ENCODE results near the gene TACC2.
A peak's percentile ranks its signal among the peaks of the same experiment; 100 is the strongest.

The TACC2 gene

GRCh38 chr10:122295451-122295809 is 306.5 kb downstream of the TACC2 start:
- no peak for DNase-seq (ENCODE audit: low spot score)

- DNase-seq (ENCODE audit: low spot score) = no peak
These were observed 307.6 kb downstream of the TACC2 start for GRCh38 chr10:122296363-122297120.

GRCh38 chr10:122297583-122297982 is 308.6 kb downstream of the TACC2 start:
- DNase-seq (ENCODE audit: low spot score) = no peak

DNA sequence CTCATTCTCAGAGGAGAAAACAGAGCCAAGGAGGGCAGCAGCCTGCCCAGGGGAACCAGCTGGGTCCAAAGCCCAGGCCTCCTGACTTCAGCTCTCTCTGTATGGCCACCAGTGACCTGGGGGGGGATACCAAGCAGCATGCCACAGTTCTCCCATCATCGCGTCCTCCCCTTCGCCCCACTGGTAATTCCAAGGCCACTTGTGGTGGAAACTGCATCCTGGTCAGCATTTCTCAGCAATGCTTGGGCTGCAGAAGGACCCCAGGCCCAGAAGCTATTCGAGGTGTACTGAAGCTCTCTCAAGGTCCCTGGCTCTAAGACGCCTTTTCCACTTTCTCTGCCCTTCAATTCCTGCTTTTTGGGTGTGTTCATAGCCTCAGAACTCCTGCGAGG is 309.2 kb downstream of the TACC2 start:
- DNase-seq (ENCODE audit: low spot score) = no peak

GRCh38 chr10:122298598-122299301 is 309.8 kb downstream of the TACC2 start:
- peak; percentile 85 for DNase-seq (ENCODE audit: low spot score)

DNA sequence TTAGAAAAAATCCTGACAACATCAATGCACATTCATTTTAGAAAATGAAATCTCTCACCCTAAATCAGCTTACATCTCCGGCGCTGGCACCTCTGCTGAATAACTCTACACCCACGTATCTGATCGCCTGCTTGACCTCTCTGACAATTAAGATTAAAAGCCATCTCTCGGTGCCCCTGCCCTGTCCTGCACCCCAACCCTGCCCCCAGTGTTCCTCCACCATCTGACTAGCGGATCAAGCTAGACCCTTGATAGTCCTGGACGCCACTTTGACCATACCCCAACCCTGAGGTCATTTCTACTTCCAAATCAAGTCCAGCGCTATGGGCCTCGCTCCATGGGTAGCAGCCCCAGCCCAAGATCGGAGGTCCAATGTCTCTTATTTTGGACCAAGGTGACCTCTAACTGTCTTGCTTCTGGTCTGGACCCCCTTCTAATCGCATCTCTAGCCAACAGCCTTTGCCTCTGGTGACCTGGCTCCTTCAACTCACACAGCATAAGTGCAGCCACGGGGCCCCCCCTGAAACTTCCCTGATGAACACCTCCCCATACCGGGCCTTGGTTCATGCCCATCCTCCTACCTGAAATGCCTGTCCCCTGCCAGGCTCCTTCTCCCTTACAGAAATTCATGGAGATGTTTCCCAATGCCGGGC is 310.6 kb downstream of the TACC2 start:
- no peak for DNase-seq (ENCODE audit: low spot score)

- DNase-seq (ENCODE audit: low spot score) = no peak
These were observed 312.3 kb downstream of the TACC2 start for GRCh38 chr10:122301055-122301810.

DNA sequence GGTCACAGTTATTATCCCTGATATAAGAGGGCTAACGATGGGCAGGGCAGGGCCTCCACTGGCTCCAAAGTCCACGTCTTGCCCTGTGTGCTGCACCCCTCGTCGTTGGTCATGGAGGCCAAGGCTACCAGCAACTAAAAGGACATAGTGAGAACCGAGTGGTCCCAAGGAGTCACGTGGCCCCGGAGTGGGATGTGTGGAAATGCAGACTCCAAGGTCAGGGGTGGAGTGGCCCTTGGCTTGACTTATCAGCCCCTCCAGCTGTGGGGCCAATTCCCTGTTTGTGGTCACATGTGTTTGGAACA is 312.8 kb downstream of the TACC2 start:
- DNase-seq (ENCODE audit: low spot score) = no peak

DNA sequence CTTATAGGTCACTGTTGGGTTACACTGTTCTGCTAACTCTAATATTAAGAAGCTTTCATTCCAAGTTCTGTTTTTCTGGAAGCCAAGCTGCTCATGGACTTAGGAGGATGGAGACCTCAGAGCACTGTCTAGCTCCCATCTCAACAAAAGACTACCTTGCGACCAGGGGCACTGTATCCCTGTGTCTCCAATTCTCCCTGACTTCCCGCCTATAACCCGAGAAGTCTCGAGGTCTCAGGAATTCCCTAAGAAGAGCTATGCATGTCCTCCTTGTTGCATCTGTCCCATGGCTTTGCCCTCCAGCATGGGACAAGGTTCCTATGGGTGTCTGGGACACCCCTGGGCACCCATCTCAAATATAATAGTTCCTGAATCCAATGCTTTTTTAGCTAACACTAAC is 313.4 kb downstream of the TACC2 start:
- DNase-seq (ENCODE audit: low spot score) = no peak

- DNase-seq (ENCODE audit: low spot score) = peak; percentile 82
These were observed 314.5 kb downstream of the TACC2 start for GRCh38 chr10:122303271-122304053.

Measured in putamen (tissue), 1 donor.